ENCODE results near the gene RBBP5. TPM values are rescaled to one million over a fixed set of nuclear protein-coding genes. Genes with fewer than 3 reads are reported as not detected.

The RBBP5 gene
- total and polyA plus RNA-seq, 2 donors (not counting 1 experiment from before 2014, with no cell fraction given) = 6.8 to 18.5 TPM

GRCh38 chr1:205162301-205162700 is 40.5 kb upstream of the RBBP5 start:
- Histone ChIP-seq H3K27me3 (replicated peaks in 1 of 4; ENCODE audit: control extremely low read depth in 1 of 4, control insufficient read depth in 3 of 4, insufficient read depth in 4 of 4, low read length in 3 of 4) (no peaks in the 10 kb centered on the region), H3K4me1 (ENCODE audit: control insufficient read depth in 2 of 2, insufficient read depth in 2 of 2, low read length in 2 of 2) (no peaks in the 10 kb centered on the region), H3K36me3 (replicated peaks in 1 of 2; ENCODE audit: control extremely low read depth in 1 of 2, control insufficient read depth in 1 of 2, extremely low read depth in 1 of 2, insufficient read depth in 2 of 2, low read length in 1 of 2) (peaks cover 27 to 77% of the 10 kb centered on the region in 2 experiments), H3K4me3 (ENCODE audit: control extremely low read depth in 1 of 5, extremely low read depth in 1 of 5, insufficient read depth in 1 of 5, low read depth in 2 of 5, low read length in 4 of 5) (no peak overlapping the region), H3K9me3 (ENCODE audit: control extremely low read depth in 1 of 3, control insufficient read depth in 2 of 3, insufficient read depth in 1 of 3, low read length in 2 of 3) (peaks cover under 1 to 3% (median 2%) of the 10 kb centered on the region in 3 donors), H3K4me2 (replicated peaks; ENCODE audit: low read depth, low read length, poor library complexity, severe bottlenecking) (no peak overlapping the region), H3K9ac (ENCODE audit: low read length) (no peak overlapping the region), H2AFZ (ENCODE audit: insufficient read depth, low read depth, low read length, poor library complexity, severe bottlenecking) (no peak overlapping the region), H3K27ac (ENCODE audit: low read length in 2 of 2) (no peak overlapping the region), H4K20me1 (ENCODE audit: control insufficient read depth, insufficient read depth, low read length, poor library complexity, severe bottlenecking) (peaks cover 5% of the 10 kb centered on the region), H3K79me2 (ENCODE audit: control insufficient read depth, insufficient read depth, low read length) (no peaks in the 10 kb centered on the region)
- TF ChIP-seq CTCF (IDR thresholded peaks at IDR 0.05) (no peak), EZH2 (IDR thresholded peaks at IDR 0.05; ENCODE audit: borderline replicate concordance, insufficient read depth, low read depth, low read length, poor library complexity, severe bottlenecking) (no peak)
- DNase-seq = no peak
- Mint-ChIP-seq H3K9me3 (ENCODE audit: insufficient read depth) (no peaks in the 10 kb centered on the region), H3K4me1 (no peaks in the 10 kb centered on the region), H3K27me3 (no peaks in the 10 kb centered on the region), H3K27ac (no peak overlapping the region), H3K4me3 (no peak overlapping the region)
- intact Hi-C loops (cut with micrococcal nuclease) = no loop called here
- ATAC-seq (ENCODE audit: low read depth) = no peak
- 100% methylated on average over 1 of the region's 1 CpG for WGBS (ENCODE audit: insufficient coverage)
- CTCF ChIA-PET = no interaction called here
- POLR2A ChIA-PET = no interaction called here

GRCh38 chr1:205161076-205161475 is 39.3 kb upstream of the RBBP5 start:
- no peak overlapping the region for H3K9ac ChIP-seq (ENCODE audit: low read length)
- no peak overlapping the region for H3K4me3 ChIP-seq (ENCODE audit: control extremely low read depth in 1 of 5, extremely low read depth in 1 of 5, insufficient read depth in 1 of 5, low read depth in 2 of 5, low read length in 4 of 5)
- intact Hi-C loops (cut with micrococcal nuclease) = no loop called here
- H3K27me3 ChIP-seq (replicated peaks in 1 of 4; ENCODE audit: control extremely low read depth in 1 of 4, control insufficient read depth in 3 of 4, insufficient read depth in 4 of 4, low read length in 3 of 4) = no peaks in the 10 kb centered on the region
- no peak overlapping the region for H3K4me2 ChIP-seq (replicated peaks; ENCODE audit: low read depth, low read length, poor library complexity, severe bottlenecking)
- Mint-ChIP-seq H3K9me3 (ENCODE audit: insufficient read depth) (no peaks in the 10 kb centered on the region), H3K27ac (no peak overlapping the region), H3K4me3 (no peak overlapping the region), H3K4me1 (no peaks in the 10 kb centered on the region), H3K27me3 (no peaks in the 10 kb centered on the region)
- H2AFZ ChIP-seq (ENCODE audit: insufficient read depth, low read depth, low read length, poor library complexity, severe bottlenecking) = no peak overlapping the region
- ATAC-seq (ENCODE audit: low read depth) = no peak
- no peak overlapping the region for H3K27ac ChIP-seq (ENCODE audit: low read length in 2 of 2)
- peaks cover 34 to 82% of the 10 kb centered on the region in 2 experiments for H3K36me3 ChIP-seq (replicated peaks in 1 of 2; ENCODE audit: control extremely low read depth in 1 of 2, control insufficient read depth in 1 of 2, extremely low read depth in 1 of 2, insufficient read depth in 2 of 2, low read length in 1 of 2)
- no peak for DNase-seq
- ChIA-PET CTCF (no interaction called here), POLR2A (no interaction called here)
- no peaks in the 10 kb centered on the region for H3K79me2 ChIP-seq (ENCODE audit: control insufficient read depth, insufficient read depth, low read length)
- H3K4me1 ChIP-seq (ENCODE audit: control insufficient read depth in 2 of 2, insufficient read depth in 2 of 2, low read length in 2 of 2) = no peaks in the 10 kb centered on the region
- H4K20me1 ChIP-seq (ENCODE audit: control insufficient read depth, insufficient read depth, low read length, poor library complexity, severe bottlenecking) = peaks cover 5% of the 10 kb centered on the region
- TF ChIP-seq EZH2 (IDR thresholded peaks at IDR 0.05; ENCODE audit: borderline replicate concordance, insufficient read depth, low read depth, low read length, poor library complexity, severe bottlenecking) (no peak), CTCF (IDR thresholded peaks at IDR 0.05) (no peak)
- WGBS (ENCODE audit: insufficient coverage) = 90% methylated on average over 4 of the region's 6 CpGs
- H3K9me3 ChIP-seq (ENCODE audit: control extremely low read depth in 1 of 3, control insufficient read depth in 2 of 3, insufficient read depth in 1 of 3, low read length in 2 of 3) = peaks cover 3 to 12% (median 12%) of the 10 kb centered on the region in 3 donors

Data from B cell (primary cell).